Lower leg skin (tissue), 3 donors: ENCODE data around the gene GRID2.

Experiments
- CTCF ChIP-seq, 3 donors: fragments of 450-650 bp; IDR thresholded peaks; one replicate each; pipeline ENCODE4 v1.5.1; 2016; ENCODE audit warnings: antibody characterized with exemption in 3 of 3, mild to moderate bottlenecking in 3 of 3, moderate library complexity in 2 of 3
- POLR2A ChIP-seq, 2 donors: fragments of 450-650 bp; IDR thresholded peaks; one replicate each; pipeline ENCODE4 v1.6.1; 2016 to 2017; ENCODE audit warnings: antibody characterized with exemption in 2 of 2, mild to moderate bottlenecking in 1 of 2, moderate library complexity in 1 of 2

DNA sequence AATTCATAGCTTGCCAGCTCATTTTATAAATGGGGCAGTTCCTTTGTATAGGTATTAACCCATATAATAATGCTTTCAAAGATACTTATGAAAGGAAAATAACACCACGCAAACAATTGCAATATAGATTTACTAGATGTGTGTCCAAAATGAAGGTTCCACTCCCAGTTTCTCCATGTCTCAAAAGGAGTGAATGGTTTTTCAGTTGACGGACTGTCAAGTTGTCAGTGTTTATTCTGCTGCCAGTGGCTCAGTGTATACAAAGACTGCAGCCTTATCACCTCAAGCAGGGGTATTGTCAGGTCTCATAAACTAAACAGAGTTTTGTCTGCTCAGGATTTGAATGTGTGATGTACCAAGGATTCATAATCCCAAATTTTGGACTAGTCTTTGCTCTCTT, 939.5 kb downstream of the GRID2 start:
- no peak for TF ChIP-seq CTCF (IDR thresholded peaks at IDR 0.05)
- no peak for TF ChIP-seq POLR2A (IDR thresholded peaks at IDR 0.05)
